Measurements from ENCODE around the gene SLC16A9. TPM values are rescaled to one million over a fixed set of nuclear protein-coding genes. Genes with fewer than 3 reads are reported as not detected.

SLC16A9 gene
- polyA plus RNA-seq, 1 of the 3 experiments (the other 2 are of a cell fraction), result 4.7 TPM

DNA sequence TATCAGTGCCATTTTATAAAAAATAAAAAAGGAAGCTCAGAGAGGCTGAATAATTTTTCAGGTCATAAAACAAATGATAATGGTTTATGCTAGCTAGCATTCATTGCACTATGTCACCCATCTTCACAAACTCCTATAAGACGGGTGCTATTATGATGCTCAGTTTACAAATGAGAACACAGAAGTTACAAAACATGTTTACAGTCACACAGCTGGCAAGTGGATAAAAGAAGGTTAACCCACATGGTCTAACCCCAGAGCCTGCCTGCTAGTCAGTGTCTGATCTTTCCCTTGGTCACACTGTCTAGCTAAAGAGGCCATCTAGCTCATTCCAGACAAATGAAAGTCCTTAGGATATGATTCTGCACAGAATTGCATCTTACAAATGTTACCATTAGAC is 39.4 kb downstream of the SLC16A9 start:
- Histone ChIP-seq H3K9me3 (peaks cover 12% of the 10 kb centered on the region; the same call in 1 of the 2 replicates), H2AFZ (ENCODE audit: low read depth) (no peak overlapping the region), H3K4me2 (no peak overlapping the region; the same call in 1 of the 2 replicates), H3K9me2 (no peaks in the 10 kb centered on the region), H3K4me1 (ENCODE audit: control insufficient read depth in 1 of 2, insufficient read depth in 2 of 2, low read depth in 1 of 2, low read length in 1 of 2) (peaks cover 0 to 10% of the 10 kb centered on the region in 2 experiments; a peak in 1 of 4 replicates), H3K27ac (ENCODE audit: low read depth in 2 of 2, low read length in 1 of 2) (no peak overlapping the region), H4K20me1 (ENCODE audit: insufficient read depth) (no peaks in the 10 kb centered on the region), H3K27me3 (ENCODE audit: insufficient read depth) (no peaks in the 10 kb centered on the region), H3F3A (replicated peaks; ENCODE audit: insufficient read depth) (peaks cover 6% of the 10 kb centered on the region), H3K9ac (no peak overlapping the region), H3K79me2 (ENCODE audit: insufficient read depth) (no peaks in the 10 kb centered on the region), H3K36me3 (replicated peaks in 1 of 2; ENCODE audit: control insufficient read depth in 1 of 2, insufficient read depth in 2 of 2, low read length in 1 of 2) (peaks cover 11 to 12% of the 10 kb centered on the region in 2 experiments), H3K4me3 (ENCODE audit: low read depth in 2 of 2, low read length in 1 of 2) (no peak overlapping the region; a peak in 1 of 4 replicates)
- TF ChIP-seq, protein P1, sequence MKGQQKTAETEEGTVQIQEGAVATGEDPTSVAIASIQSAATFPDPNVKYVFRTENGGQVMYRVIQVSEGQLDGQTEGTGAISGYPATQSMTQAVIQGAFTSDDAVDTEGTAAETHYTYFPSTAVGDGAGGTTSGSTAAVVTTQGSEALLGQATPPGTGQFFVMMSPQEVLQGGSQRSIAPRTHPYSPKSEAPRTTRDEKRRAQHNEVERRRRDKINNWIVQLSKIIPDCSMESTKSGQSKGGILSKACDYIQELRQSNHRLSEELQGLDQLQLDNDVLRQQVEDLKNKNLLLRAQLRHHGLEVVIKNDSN (IDR thresholded peaks at IDR 0.05; ENCODE audit: borderline replicate concordance, low read depth), result no peak
- TF ChIP-seq, protein P2, sequence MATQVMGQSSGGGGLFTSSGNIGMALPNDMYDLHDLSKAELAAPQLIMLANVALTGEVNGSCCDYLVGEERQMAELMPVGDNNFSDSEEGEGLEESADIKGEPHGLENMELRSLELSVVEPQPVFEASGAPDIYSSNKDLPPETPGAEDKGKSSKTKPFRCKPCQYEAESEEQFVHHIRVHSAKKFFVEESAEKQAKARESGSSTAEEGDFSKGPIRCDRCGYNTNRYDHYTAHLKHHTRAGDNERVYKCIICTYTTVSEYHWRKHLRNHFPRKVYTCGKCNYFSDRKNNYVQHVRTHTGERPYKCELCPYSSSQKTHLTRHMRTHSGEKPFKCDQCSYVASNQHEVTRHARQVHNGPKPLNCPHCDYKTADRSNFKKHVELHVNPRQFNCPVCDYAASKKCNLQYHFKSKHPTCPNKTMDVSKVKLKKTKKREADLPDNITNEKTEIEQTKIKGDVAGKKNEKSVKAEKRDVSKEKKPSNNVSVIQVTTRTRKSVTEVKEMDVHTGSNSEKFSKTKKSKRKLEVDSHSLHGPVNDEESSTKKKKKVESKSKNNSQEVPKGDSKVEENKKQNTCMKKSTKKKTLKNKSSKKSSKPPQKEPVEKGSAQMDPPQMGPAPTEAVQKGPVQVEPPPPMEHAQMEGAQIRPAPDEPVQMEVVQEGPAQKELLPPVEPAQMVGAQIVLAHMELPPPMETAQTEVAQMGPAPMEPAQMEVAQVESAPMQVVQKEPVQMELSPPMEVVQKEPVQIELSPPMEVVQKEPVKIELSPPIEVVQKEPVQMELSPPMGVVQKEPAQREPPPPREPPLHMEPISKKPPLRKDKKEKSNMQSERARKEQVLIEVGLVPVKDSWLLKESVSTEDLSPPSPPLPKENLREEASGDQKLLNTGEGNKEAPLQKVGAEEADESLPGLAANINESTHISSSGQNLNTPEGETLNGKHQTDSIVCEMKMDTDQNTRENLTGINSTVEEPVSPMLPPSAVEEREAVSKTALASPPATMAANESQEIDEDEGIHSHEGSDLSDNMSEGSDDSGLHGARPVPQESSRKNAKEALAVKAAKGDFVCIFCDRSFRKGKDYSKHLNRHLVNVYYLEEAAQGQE (IDR thresholded peaks at IDR 0.05; ENCODE audit: low read depth, low read length), result no peak
- TF ChIP-seq, protein P3, sequence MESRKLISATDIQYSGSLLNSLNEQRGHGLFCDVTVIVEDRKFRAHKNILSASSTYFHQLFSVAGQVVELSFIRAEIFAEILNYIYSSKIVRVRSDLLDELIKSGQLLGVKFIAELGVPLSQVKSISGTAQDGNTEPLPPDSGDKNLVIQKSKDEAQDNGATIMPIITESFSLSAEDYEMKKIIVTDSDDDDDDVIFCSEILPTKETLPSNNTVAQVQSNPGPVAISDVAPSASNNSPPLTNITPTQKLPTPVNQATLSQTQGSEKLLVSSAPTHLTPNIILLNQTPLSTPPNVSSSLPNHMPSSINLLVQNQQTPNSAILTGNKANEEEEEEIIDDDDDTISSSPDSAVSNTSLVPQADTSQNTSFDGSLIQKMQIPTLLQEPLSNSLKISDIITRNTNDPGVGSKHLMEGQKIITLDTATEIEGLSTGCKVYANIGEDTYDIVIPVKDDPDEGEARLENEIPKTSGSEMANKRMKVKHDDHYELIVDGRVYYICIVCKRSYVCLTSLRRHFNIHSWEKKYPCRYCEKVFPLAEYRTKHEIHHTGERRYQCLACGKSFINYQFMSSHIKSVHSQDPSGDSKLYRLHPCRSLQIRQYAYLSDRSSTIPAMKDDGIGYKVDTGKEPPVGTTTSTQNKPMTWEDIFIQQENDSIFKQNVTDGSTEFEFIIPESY (IDR thresholded peaks at IDR 0.05; ENCODE audit: borderline replicate concordance, low read depth), result no peak
- POLR2A ChIA-PET, result no interaction called here
- 74% methylated on average over 1 of the region's 1 CpG for WGBS (ENCODE audit: low lambda C conversion rate)
- DNase-seq, result no peak
- CTCF ChIA-PET, result interaction anchor here (1.6 kb wide), 1 partner anchor 44 kb away, joined by 3 read pairs; no protein-coding TSS in a partner anchor

DNA sequence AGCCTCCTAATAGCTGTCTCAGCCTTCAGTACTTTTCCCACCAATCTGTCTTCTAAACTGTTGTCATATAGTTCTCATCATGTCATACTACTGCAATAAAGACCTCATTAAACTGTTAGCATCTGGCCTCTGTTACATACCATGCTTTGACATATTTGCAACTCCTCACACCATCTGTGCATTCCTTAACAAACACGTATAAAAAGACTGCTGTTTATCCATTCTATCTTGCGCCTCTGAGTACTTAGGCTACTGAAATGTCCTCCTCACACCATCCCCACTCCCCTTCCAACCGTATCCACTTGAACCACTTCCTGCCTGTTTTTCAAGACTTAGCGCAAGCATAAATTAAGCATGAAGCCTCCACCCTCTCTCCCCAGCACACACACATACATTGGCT is 41.6 kb downstream of the SLC16A9 start:
- WGBS (ENCODE audit: low lambda C conversion rate), result 88% methylated on average over 4 of the region's 4 CpGs
- TF ChIP-seq RFX5 (IDR thresholded peaks at IDR 0.05; ENCODE audit: low read length) (no peak), RCOR1 (IDR thresholded peaks at IDR 0.05; ENCODE audit: low read length) (no peak), NFIC (IDR thresholded peaks at IDR 0.05; ENCODE audit: borderline replicate concordance) (no peak), JUND (IDR thresholded peaks at IDR 0.05) (no peak), EP300 (IDR thresholded peaks at IDR 0.05; ENCODE audit: borderline replicate concordance in 1 of 2, low read depth in 1 of 2, low read length in 1 of 2) (no peak), RAD21 (IDR thresholded peaks at IDR 0.05; ENCODE audit: low read length) (no peak), GATA2 (CRISPR knock-in tag; IDR thresholded peaks at IDR 0.05) (no peak), FOSL2 (IDR thresholded peaks at IDR 0.05; ENCODE audit: borderline replicate concordance, low read depth) (no peak), EZH2phosphoT487 (IDR thresholded peaks at IDR 0.05; ENCODE audit: borderline replicate concordance, low read depth) (no peak), TEAD4 (IDR thresholded peaks at IDR 0.05; ENCODE audit: borderline replicate concordance, insufficient read depth) (no peak), MEF2A (IDR thresholded peaks at IDR 0.05; ENCODE audit: borderline replicate concordance, low read depth) (no peak), GABPA (IDR thresholded peaks at IDR 0.05; ENCODE audit: low read depth) (no peak), MXI1 (IDR thresholded peaks at IDR 0.05; ENCODE audit: low read depth, low read length) (no peak)
- TF ChIP-seq, protein P4, sequence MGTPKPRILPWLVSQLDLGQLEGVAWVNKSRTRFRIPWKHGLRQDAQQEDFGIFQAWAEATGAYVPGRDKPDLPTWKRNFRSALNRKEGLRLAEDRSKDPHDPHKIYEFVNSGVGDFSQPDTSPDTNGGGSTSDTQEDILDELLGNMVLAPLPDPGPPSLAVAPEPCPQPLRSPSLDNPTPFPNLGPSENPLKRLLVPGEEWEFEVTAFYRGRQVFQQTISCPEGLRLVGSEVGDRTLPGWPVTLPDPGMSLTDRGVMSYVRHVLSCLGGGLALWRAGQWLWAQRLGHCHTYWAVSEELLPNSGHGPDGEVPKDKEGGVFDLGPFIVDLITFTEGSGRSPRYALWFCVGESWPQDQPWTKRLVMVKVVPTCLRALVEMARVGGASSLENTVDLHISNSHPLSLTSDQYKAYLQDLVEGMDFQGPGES (IDR thresholded peaks at IDR 0.05; ENCODE audit: low read depth, low read length), result no peak
- TF ChIP-seq, protein P5, sequence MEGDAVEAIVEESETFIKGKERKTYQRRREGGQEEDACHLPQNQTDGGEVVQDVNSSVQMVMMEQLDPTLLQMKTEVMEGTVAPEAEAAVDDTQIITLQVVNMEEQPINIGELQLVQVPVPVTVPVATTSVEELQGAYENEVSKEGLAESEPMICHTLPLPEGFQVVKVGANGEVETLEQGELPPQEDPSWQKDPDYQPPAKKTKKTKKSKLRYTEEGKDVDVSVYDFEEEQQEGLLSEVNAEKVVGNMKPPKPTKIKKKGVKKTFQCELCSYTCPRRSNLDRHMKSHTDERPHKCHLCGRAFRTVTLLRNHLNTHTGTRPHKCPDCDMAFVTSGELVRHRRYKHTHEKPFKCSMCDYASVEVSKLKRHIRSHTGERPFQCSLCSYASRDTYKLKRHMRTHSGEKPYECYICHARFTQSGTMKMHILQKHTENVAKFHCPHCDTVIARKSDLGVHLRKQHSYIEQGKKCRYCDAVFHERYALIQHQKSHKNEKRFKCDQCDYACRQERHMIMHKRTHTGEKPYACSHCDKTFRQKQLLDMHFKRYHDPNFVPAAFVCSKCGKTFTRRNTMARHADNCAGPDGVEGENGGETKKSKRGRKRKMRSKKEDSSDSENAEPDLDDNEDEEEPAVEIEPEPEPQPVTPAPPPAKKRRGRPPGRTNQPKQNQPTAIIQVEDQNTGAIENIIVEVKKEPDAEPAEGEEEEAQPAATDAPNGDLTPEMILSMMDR (IDR thresholded peaks at IDR 0.05), result no peak

More for the DNA sequence above, 41.6 kb downstream of the SLC16A9 start:
- no peaks in the 10 kb centered on the region for H3K9me2 ChIP-seq
- POLR2A ChIA-PET, result no interaction called here
- peaks cover 12% of the 10 kb centered on the region; the same call in 1 of the 2 replicates for H3K9me3 ChIP-seq
- H3K27ac ChIP-seq (ENCODE audit: low read depth in 2 of 2, low read length in 1 of 2), result no peak overlapping the region
- peaks cover 11 to 13% of the 10 kb centered on the region in 2 experiments for H3K36me3 ChIP-seq (replicated peaks in 1 of 2; ENCODE audit: control insufficient read depth in 1 of 2, insufficient read depth in 2 of 2, low read length in 1 of 2)
- H3F3A ChIP-seq (replicated peaks; ENCODE audit: insufficient read depth), result no peaks in the 10 kb centered on the region
- no peaks in the 10 kb centered on the region for H3K4me1 ChIP-seq (ENCODE audit: control insufficient read depth in 1 of 2, insufficient read depth in 2 of 2, low read depth in 1 of 2, low read length in 1 of 2)
- H4K20me1 ChIP-seq (ENCODE audit: insufficient read depth), result no peaks in the 10 kb centered on the region
- H3K9ac ChIP-seq, result no peak overlapping the region
- no peak overlapping the region for H3K4me2 ChIP-seq
- H2AFZ ChIP-seq (ENCODE audit: low read depth), result no peak overlapping the region
- H3K79me2 ChIP-seq (ENCODE audit: insufficient read depth), result no peaks in the 10 kb centered on the region
- CTCF ChIA-PET, result no interaction called here
- DNase-seq, result no peak
- no peak overlapping the region for H3K4me3 ChIP-seq (ENCODE audit: low read depth in 2 of 2, low read length in 1 of 2)
- H3K27me3 ChIP-seq (ENCODE audit: insufficient read depth), result no peaks in the 10 kb centered on the region
